HCT116 (cell line): ENCODE data around the gene TPBGL. TPM values are rescaled to one million over a fixed set of nuclear protein-coding genes. Genes with fewer than 3 reads are reported as not detected.

Experiments
- ATAC-seq: fragments of 200-7000 bp; cut with Tn5 transposase; 2 replicates; pipeline ENCODE4 v1.9.1; 2020; ENCODE audit warnings: mild to moderate bottlenecking, moderate library complexity
- BruUV-seq: library from RNA; stranded (reverse); fragments of 400-500 nt; replicated peaks from 2 replicates; lab custom pipeline; 2021; lab: Mats Ljungman, UMichigan
- CTCF ChIA-PET: fragments of 300-600 bp; sonication (Branson Sonifier 250); formaldehyde crosslinking; loops from one replicate; lab custom pipeline; 2021; ENCODE audit warnings: antibody characterized with exemption; lab: Charles Lee
- POLR2A ChIA-PET: fragments of 300-600, 350-600 bp; sonication (Branson Sonifier 250); formaldehyde crosslinking; loops from one replicate; lab custom pipeline; 2021; ENCODE audit warnings: antibody characterized with exemption; lab: Charles Lee
- RAD21 ChIA-PET, 2 experiments: fragments of 300-600 bp; sonication (Branson Sonifier 250); formaldehyde crosslinking; loops; one replicate each; lab custom pipeline; 2023; ENCODE audit warnings: low total read pairs in 2 of 2; ENCODE audit not compliant: uncharacterized antibody in 2 of 2, unreplicated experiment in 2 of 2, low non-redundant PET in 1 of 2; lab: Charles Lee
- DNase-seq: peaks from one replicate; pipeline ENCODE4 v3.0.0-alpha.2; 2010; ENCODE audit warnings: low read depth, low spot score
- H2AFZ ChIP-seq: fragments of 200-600 bp; shearing (Covaris generic), sonication (generic); 2 replicates; pipeline ENCODE4 v1.6.1; 2017; ENCODE audit warnings: low read depth, mixed run types, mixed read lengths, antibody characterized with exemption, low read length; ENCODE audit not compliant: poor library complexity, severe bottlenecking
- H3K27ac ChIP-seq: 2 replicates; pipeline ENCODE4 v1.5.1; 2012; ENCODE audit warnings: low read depth, low read length
- H3K27me3 ChIP-seq: fragments of 200-600 bp; sonication (generic); 2 replicates; pipeline ENCODE4 v1.6.1; 2016; ENCODE audit warnings: mixed run types, low read length, mixed read lengths; ENCODE audit not compliant: insufficient read depth
- H3K36me3 ChIP-seq, 2 experiments: fragments of 200-500 bp in 1 of 2; fragments of 200-600 bp in 1 of 2; sonication (Bioruptor generic) in 1 of 2; sonication (generic) in 1 of 2; 2 replicates each; pipeline versions ENCODE4 v1.5.1 to v1.6.1; 2014 to 2016; ENCODE audit warnings: low read length in 2 of 2, inconsistent platforms in 1 of 2, mixed read lengths in 1 of 2, mixed run types in 1 of 2; ENCODE audit not compliant: insufficient read depth in 2 of 2, control insufficient read depth in 1 of 2
- H3K4me1 ChIP-seq, 2 experiments: fragments of 200-600 bp in 1 of 2; sonication (generic) in 1 of 2; 2 replicates each; pipeline versions ENCODE4 v1.5.1 to v1.6.1; 2012 to 2017; ENCODE audit warnings: low read length in 2 of 2, inconsistent platforms in 1 of 2, mild to moderate bottlenecking in 1 of 2, mixed read lengths in 1 of 2, mixed run types in 1 of 2, moderate library complexity in 1 of 2; ENCODE audit not compliant: insufficient read depth in 2 of 2, control insufficient read depth in 1 of 2
- H3K4me2 ChIP-seq: fragments of 200-600 bp; sonication (generic); 2 replicates; pipeline ENCODE4 v1.6.1; 2017; ENCODE audit warnings: mixed run types, low read length, mixed read lengths
- H3K4me3 ChIP-seq, 2 experiments: fragments of 200-600 bp in 1 of 2; sonication (generic) in 1 of 2; replicated peaks in 1 of 2; 2 replicates each; pipeline ENCODE4 v1.5.1; 2011 to 2016; ENCODE audit warnings: low read length in 2 of 2, control low read depth in 1 of 2, low read depth in 1 of 2, mild to moderate bottlenecking in 1 of 2, mixed read lengths in 1 of 2, mixed run types in 1 of 2
- H3K79me2 ChIP-seq: fragments of 200-600 bp; sonication (generic); 2 replicates; pipeline ENCODE4 v1.6.1; 2017; ENCODE audit warnings: mild to moderate bottlenecking, mixed run types, low read length, moderate library complexity, mixed read lengths; ENCODE audit not compliant: insufficient read depth
- H3K9ac ChIP-seq: fragments of 200-600 bp; sonication (generic); 2 replicates; pipeline ENCODE4 v1.6.1; 2016; ENCODE audit warnings: low read length, mixed read lengths
- H3K9me2 ChIP-seq: fragments of 200-600 bp; sonication (generic), shearing (Covaris generic); 2 replicates; pipeline ENCODE4 v1.6.1; 2017; ENCODE audit warnings: mixed run types, mild to moderate bottlenecking, moderate library complexity; ENCODE audit not compliant: insufficient read depth
- H3K9me3 ChIP-seq, 2 experiments: fragments of 200-500 bp in 1 of 2; fragments of 200-600 bp in 1 of 2; sonication (Bioruptor generic) in 1 of 2; sonication (generic) in 1 of 2; 2 replicates each; pipeline ENCODE4 v1.6.1; 2014 to 2017; ENCODE audit warnings: low read length in 2 of 2, mixed read lengths in 2 of 2, inconsistent platforms in 1 of 2, low read depth in 1 of 2, mild to moderate bottlenecking in 1 of 2, mixed run types in 1 of 2, moderate library complexity in 1 of 2; ENCODE audit not compliant: control insufficient read depth in 1 of 2, insufficient read depth in 1 of 2
- H4K20me1 ChIP-seq: fragments of 200-600 bp; sonication (generic), shearing (Covaris generic); 2 replicates; pipeline ENCODE4 v1.6.1; 2017; ENCODE audit warnings: mixed run types, mild to moderate bottlenecking, moderate library complexity; ENCODE audit not compliant: insufficient read depth
- ATF3 ChIP-seq: IDR thresholded peaks from 2 replicates; pipeline ENCODE4 v1.6.1; 2012
- CBX3 ChIP-seq: IDR thresholded peaks from 2 replicates; pipeline ENCODE4 v1.6.1; 2012; ENCODE audit warnings: low read depth
- EGR1 ChIP-seq: IDR thresholded peaks from 2 replicates; pipeline ENCODE4 v1.6.1; 2012; ENCODE audit warnings: low read depth
- EZH2phosphoT487 ChIP-seq: fragments of 200-600 bp; IDR thresholded peaks from 2 replicates; pipeline ENCODE4 v1.6.1; 2018; ENCODE audit warnings: antibody characterized with exemption, borderline replicate concordance
- JUND ChIP-seq: IDR thresholded peaks from 2 replicates; pipeline ENCODE4 v1.6.1; 2012
- POLR2A ChIP-seq: IDR thresholded peaks from 2 replicates; pipeline ENCODE4 v1.7.0; 2011; ENCODE audit warnings: borderline replicate concordance; ENCODE audit not compliant: insufficient read depth, insufficient read length; ENCODE audit errors: extremely low read depth
- POLR2AphosphoS5 ChIP-seq: IDR thresholded peaks from 2 replicates; pipeline ENCODE4 v1.6.1; 2011; ENCODE audit warnings: mild to moderate bottlenecking, low read depth, low read length, moderate library complexity
- SP1 ChIP-seq: IDR thresholded peaks from 2 replicates; pipeline ENCODE4 v1.6.1; 2012; ENCODE audit warnings: low read depth
- ZBTB33 ChIP-seq: IDR thresholded peaks from 2 replicates; pipeline ENCODE4 v1.6.1; 2011; ENCODE audit warnings: mild to moderate bottlenecking, low read length, moderate library complexity; ENCODE audit not compliant: insufficient replicate concordance; ENCODE audit errors: extremely low read depth
- intact Hi-C: fragments of 100-400 bp; cut with micrococcal nuclease; formaldehyde crosslinking; loops from 2 replicates; pipeline ENCODE4 v1.10.0; 2022
- total RNA-seq: library from RNA; stranded (reverse); gene quantifications from one replicate; pipeline ENCODE4 v1.2.1, GENCODE V29; 2021; ENCODE audit not compliant: unreplicated experiment

The TPBGL gene
- total RNA-seq, 1 experiment from 2014 or later = 0.12 TPM

- no peak for DNase-seq
- TF ChIP-seq JUND (no peak), EGR1 (no peak), ATF3 (no peak), EZH2phosphoT487 (no peak), CBX3 (no peak), ZBTB33 (no peak), SP1 (no peak), POLR2AphosphoS5 (no peak), POLR2A (no peak)
- H3K9me3 ChIP-seq = no peaks in the 10 kb centered on the region
- no peaks in the 10 kb centered on the region for H3K79me2 ChIP-seq
- H3K27ac ChIP-seq = no peak overlapping the region
- POLR2A ChIA-PET = no interaction called here
- intact Hi-C loops = no loop called here
- CTCF ChIA-PET = interaction anchor here (1.1 kb wide), 1 partner anchor 132 kb away, joined by 3 read pairs; no protein-coding TSS in a partner anchor
- no peak overlapping the region for H2AFZ ChIP-seq
- RAD21 ChIA-PET = no interaction called here
- H3K4me2 ChIP-seq = no peak overlapping the region
- H3K9ac ChIP-seq = no peak overlapping the region
- H3K4me3 ChIP-seq = no peak overlapping the region
- no TSS peak for BruUV-seq
- no peaks in the 10 kb centered on the region for H3K27me3 ChIP-seq
- H3K9me2 ChIP-seq = no peaks in the 10 kb centered on the region
- peaks cover 0 to 4% of the 10 kb centered on the region in 2 experiments; a peak in 2 of 4 replicates for H3K36me3 ChIP-seq
- H4K20me1 ChIP-seq = no peaks in the 10 kb centered on the region
- H3K4me1 ChIP-seq = no peaks in the 10 kb centered on the region
- ATAC-seq = no peak
Observed at GRCh38 chr11:75272821-75273301, 32.3 kb downstream of the TPBGL start.
